Measurements from ENCODE around the gene EEFSEC. TPM values are rescaled to one million over a fixed set of nuclear protein-coding genes. Genes with fewer than 3 reads are reported as not detected.

Gene EEFSEC
- total RNA-seq, 1 donor from 2014 or later: 15.6 TPM

DNA sequence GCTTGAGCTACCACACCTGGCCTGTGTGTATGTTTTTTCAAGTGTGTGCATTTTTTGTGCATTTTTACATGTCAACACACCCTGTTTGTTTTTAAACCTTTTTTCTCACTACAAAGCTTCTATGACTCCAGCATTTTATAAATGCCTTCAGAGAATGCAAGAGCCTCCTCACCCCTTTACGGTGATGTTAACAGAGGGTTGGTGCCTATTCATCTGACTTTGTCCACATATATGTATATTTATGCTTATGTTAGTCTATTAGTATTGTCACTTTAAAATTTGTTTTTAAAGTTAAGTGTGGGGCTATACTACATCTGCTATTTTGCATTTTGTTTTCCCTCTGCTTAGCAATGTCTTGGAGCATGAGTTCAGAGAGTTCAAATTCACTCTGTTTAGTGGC is 45.8 kb downstream of the EEFSEC start:
- TF ChIP-seq, protein P1, sequence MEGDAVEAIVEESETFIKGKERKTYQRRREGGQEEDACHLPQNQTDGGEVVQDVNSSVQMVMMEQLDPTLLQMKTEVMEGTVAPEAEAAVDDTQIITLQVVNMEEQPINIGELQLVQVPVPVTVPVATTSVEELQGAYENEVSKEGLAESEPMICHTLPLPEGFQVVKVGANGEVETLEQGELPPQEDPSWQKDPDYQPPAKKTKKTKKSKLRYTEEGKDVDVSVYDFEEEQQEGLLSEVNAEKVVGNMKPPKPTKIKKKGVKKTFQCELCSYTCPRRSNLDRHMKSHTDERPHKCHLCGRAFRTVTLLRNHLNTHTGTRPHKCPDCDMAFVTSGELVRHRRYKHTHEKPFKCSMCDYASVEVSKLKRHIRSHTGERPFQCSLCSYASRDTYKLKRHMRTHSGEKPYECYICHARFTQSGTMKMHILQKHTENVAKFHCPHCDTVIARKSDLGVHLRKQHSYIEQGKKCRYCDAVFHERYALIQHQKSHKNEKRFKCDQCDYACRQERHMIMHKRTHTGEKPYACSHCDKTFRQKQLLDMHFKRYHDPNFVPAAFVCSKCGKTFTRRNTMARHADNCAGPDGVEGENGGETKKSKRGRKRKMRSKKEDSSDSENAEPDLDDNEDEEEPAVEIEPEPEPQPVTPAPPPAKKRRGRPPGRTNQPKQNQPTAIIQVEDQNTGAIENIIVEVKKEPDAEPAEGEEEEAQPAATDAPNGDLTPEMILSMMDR (IDR thresholded peaks at IDR 0.05): no peak
- H3K4me3 Mint-ChIP-seq (ENCODE audit: unreplicated experiment): no peak overlapping the region
- peaks cover 6% of the 10 kb centered on the region for H3K36me3 Mint-ChIP-seq (ENCODE audit: unreplicated experiment)
- DNase-seq (ENCODE audit: extremely low spot score, unreplicated experiment): no peak
- H3K9me3 Mint-ChIP-seq (ENCODE audit: unreplicated experiment): no peaks in the 10 kb centered on the region
- H3K4me1 Mint-ChIP-seq (ENCODE audit: unreplicated experiment): peaks cover 10% of the 10 kb centered on the region
- H3K27me3 Mint-ChIP-seq (ENCODE audit: unreplicated experiment): no peaks in the 10 kb centered on the region
- H3K27ac Mint-ChIP-seq (ENCODE audit: unreplicated experiment): no peak overlapping the region

DNA sequence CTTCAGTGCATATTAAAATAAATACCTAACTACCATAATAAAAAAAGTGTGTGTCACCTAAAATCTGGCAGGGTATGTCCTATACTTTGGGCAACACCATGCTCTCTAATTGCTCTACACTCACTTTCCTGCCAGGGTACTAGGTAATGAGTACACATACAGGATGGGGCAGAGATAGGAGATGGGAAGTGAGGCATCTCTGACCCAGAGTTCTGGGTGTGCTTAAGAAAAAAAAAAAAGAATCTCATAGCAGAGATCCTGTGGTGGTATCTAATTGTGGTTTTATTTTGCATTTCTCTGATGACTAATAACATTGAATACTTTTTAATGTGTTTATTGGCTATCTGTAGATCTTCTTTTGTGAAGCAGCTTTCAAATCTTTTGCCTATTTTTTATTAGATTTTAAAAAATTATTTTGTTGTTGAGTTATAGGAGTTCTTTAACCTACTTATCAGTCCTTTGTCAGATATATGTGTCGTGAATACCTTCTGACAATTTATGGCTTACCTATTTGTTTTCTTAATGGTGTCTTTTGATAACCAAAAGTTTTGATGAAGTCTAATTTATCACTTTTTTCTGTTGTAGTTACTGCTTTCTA is 48.0 kb downstream of the EEFSEC start:
- no peaks in the 10 kb centered on the region for H3K27me3 Mint-ChIP-seq (ENCODE audit: unreplicated experiment)
- H3K27ac Mint-ChIP-seq (ENCODE audit: unreplicated experiment): no peak overlapping the region
- no peak for DNase-seq (ENCODE audit: extremely low spot score, unreplicated experiment)
- peaks cover 8% of the 10 kb centered on the region for H3K4me1 Mint-ChIP-seq (ENCODE audit: unreplicated experiment)
- TF ChIP-seq, protein P1 (IDR thresholded peaks at IDR 0.05): no peak
- H3K4me3 Mint-ChIP-seq (ENCODE audit: unreplicated experiment): no peak overlapping the region
- peaks cover 6% of the 10 kb centered on the region for H3K36me3 Mint-ChIP-seq (ENCODE audit: unreplicated experiment)
- H3K9me3 Mint-ChIP-seq (ENCODE audit: unreplicated experiment): no peaks in the 10 kb centered on the region

DNA sequence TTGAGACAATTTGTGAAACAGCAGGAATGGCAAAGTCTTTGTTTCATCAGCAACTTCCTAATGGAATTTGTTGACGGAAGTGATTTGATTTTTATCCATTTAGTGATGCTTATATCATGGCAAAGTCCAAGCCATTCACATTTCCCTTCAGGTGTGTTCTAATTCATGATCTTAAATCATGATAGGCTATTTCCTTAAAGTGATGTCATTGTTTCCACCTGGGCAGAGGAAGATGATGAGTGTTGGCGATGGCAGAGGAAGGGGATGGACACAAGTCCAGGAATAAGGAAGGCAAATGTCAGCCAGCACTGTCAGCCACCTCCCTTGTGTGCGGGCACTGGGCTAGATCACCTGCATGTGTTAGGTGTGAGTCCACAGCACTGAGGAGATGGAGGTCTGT is 49.9 kb downstream of the EEFSEC start:
- TF ChIP-seq, protein P1 (IDR thresholded peaks at IDR 0.05): no peak
- Mint-ChIP-seq H3K27ac (ENCODE audit: unreplicated experiment) (no peak overlapping the region), H3K9me3 (ENCODE audit: unreplicated experiment) (no peaks in the 10 kb centered on the region), H3K4me1 (ENCODE audit: unreplicated experiment) (peaks cover 2% of the 10 kb centered on the region), H3K27me3 (ENCODE audit: unreplicated experiment) (no peaks in the 10 kb centered on the region), H3K36me3 (ENCODE audit: unreplicated experiment) (peaks cover 6% of the 10 kb centered on the region), H3K4me3 (ENCODE audit: unreplicated experiment) (no peak overlapping the region)
- no peak for DNase-seq (ENCODE audit: extremely low spot score, unreplicated experiment)

DNA sequence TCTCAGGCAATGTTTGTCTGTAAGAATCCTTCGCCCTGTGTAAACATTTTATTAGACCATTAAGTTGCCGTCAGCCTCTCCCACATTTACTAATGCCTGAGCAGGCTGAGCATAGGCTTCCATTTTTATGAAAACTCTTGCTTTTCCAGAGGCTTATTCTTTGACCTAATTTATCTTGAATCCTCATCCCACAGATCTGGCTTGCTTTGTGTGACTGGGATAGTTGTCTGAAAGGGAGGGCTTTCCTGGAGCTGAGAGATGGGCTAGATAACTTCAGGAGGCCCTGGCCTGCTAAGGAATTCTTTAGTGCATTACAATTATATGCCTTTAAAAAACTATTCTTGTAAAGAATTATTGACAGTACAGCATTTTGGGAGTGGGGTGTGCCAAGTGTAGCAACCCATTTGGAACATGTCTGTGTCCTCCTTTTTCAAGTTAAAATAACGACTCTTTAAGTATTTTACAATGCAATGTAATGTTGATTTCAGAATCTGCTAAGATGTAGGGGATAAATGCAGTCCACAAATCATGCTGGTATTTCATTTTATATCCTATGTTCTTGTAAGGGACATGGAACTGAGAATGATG is 52.4 kb downstream of the EEFSEC start:
- Mint-ChIP-seq H3K27ac (ENCODE audit: unreplicated experiment) (no peak overlapping the region), H3K27me3 (ENCODE audit: unreplicated experiment) (no peaks in the 10 kb centered on the region)
- TF ChIP-seq, protein P1 (IDR thresholded peaks at IDR 0.05): no peak

DNA sequence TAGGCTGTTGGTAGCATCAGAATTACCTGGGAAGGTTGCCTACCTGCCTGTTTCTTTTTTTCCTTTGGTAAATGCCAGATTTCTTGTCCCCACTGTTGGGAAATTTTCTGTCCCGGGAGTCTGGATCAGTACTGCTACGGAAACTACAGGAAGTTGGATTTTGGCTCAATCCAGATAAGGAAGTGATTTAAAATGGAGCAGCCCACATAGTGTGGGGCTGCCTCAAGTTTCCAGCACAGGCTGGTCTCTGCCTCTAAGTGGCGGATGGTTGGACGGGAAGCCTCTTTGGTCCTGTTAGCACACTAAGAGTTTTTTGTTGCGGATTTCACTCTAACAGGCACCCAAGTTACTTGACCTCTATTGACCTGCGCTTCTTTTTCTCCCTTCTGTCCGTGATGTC is 54.7 kb downstream of the EEFSEC start:
- H3K4me3 Mint-ChIP-seq (ENCODE audit: unreplicated experiment): no peak overlapping the region
- H3K27me3 Mint-ChIP-seq (ENCODE audit: unreplicated experiment): no peaks in the 10 kb centered on the region
- TF ChIP-seq, protein P1 (IDR thresholded peaks at IDR 0.05): no peak
- H3K27ac Mint-ChIP-seq (ENCODE audit: unreplicated experiment): no peak overlapping the region
- no peaks in the 10 kb centered on the region for H3K9me3 Mint-ChIP-seq (ENCODE audit: unreplicated experiment)
- no peak for DNase-seq (ENCODE audit: extremely low spot score, unreplicated experiment)
- H3K36me3 Mint-ChIP-seq (ENCODE audit: unreplicated experiment): no peaks in the 10 kb centered on the region
- no peaks in the 10 kb centered on the region for H3K4me1 Mint-ChIP-seq (ENCODE audit: unreplicated experiment)

More for the DNA sequence above, 52.4 kb downstream of the EEFSEC start:
- Mint-ChIP-seq H3K4me3 (ENCODE audit: unreplicated experiment) (no peak overlapping the region), H3K36me3 (ENCODE audit: unreplicated experiment) (peaks cover 6% of the 10 kb centered on the region), H3K4me1 (ENCODE audit: unreplicated experiment) (no peaks in the 10 kb centered on the region), H3K9me3 (ENCODE audit: unreplicated experiment) (no peaks in the 10 kb centered on the region)
- DNase-seq (ENCODE audit: extremely low spot score, unreplicated experiment): no peak
